ENCODE results near the gene MSRB1.
A peak's percentile ranks its signal among the peaks of the same experiment; 100 is the strongest.
"Not testable (repeated sequence)": the region's sequence is repeated elsewhere in the genome, so short reads cannot be mapped to it uniquely, and the experiment has no call there.

MSRB1 gene

DNA sequence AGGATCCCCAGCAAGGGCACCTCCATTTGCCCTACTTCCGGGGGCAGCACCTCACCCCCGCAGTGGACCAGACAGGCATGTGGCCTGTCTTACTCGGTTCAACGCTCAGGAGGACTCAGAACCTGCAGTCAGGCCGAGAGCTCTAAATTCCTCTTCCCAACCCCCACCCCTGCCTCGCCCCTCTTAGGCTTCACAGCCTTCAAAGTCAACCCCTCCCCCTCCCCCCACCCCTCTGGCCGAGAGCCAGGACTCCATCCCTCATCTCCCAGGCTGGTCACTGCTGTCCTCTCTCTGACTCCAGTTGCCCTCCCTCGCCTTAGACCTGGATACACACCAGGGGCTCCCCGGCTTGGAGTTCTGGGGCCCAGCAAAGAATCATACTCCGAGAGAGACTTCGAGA, 16.7 kb downstream of the MSRB1 start:
- no peak for TF ChIP-seq CTCF (IDR thresholded peaks at IDR 0.05; ENCODE audit: low read depth, low read length)
- H3K36me3 ChIP-seq: no peaks in the 10 kb centered on the region
- no peaks in the 10 kb centered on the region; the same call in 1 of the 2 replicates for H3K9me3 ChIP-seq
- H3K4me3 ChIP-seq (ENCODE audit: low read depth, low read length): no peak overlapping the region
- H3K27me3 ChIP-seq: peaks cover 10% of the 10 kb centered on the region
- DNase-seq: no peak
- no peaks in the 10 kb centered on the region for H3K4me1 ChIP-seq

DNA sequence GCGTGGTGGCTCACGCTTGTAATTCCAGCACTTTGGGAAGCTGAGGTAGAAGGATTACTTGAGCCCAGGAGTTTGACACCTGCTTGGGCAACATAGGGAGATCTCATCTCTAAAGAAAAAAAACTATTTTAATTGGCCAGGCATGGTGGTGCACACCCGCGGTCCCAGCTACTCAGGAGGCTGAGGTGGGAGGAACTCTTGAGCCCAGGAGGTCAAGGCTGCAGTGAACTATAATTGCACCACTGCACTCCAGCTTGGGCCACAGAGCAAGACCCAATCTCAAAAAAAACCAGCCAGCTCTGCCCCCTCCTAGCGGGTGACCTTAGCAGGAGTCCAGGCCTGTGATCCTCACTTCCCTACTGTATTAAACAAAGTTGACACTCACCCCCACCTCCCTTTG, 18.9 kb downstream of the MSRB1 start:
- H3K4me3 ChIP-seq (ENCODE audit: low read depth, low read length): no peak overlapping the region
- no peaks in the 10 kb centered on the region for H3K36me3 ChIP-seq
- H3K4me1 ChIP-seq: no peaks in the 10 kb centered on the region
- H3K9me3 ChIP-seq: no peaks in the 10 kb centered on the region; the same call in 1 of the 2 replicates
- DNase-seq: no peak
- H3K27me3 ChIP-seq: peaks cover 29% of the 10 kb centered on the region
- TF ChIP-seq CTCF (IDR thresholded peaks at IDR 0.05; ENCODE audit: low read depth, low read length): no peak

DNA sequence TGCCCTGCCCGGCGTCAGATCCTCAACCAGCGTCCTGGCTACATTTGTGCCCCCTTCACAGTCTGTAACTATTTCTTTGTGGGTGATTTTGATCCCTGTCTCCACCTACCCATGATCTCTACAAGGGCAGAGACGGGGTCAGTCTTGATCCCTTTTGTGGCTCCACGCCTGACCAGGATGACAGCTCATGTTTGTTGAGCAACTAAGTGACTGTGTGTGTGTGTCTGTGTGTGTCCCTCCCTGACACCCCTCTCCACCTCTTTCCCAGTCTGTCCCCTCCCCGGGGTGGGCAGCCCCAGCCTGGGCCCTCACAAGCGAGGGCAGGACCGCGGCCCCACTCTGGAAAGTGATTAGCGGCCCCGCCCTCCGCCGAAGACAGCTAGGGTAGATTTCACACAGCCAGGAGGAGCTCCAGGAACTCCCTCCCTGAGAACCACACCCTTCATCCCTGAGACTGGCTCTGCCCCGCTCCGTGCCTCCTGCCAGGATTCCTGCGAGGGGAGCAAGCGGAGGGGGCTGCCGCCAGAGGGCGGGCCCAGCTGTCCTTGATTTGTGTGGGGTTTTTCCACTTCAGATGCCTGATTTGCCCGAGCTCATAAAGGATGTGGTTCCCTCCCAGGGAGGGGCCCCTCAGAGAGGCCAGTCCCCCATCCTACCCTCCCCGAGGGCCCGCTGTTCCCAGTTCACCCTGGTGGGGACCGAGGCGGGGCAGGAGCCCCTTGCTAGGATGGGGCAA, 19.5 kb downstream of the MSRB1 start:
- Histone ChIP-seq H3K4me3 (ENCODE audit: low read depth, low read length) (no peak overlapping the region), H3K27me3 (peaks cover 35% of the 10 kb centered on the region)
- DNase-seq: peak; percentile 60

DNA sequence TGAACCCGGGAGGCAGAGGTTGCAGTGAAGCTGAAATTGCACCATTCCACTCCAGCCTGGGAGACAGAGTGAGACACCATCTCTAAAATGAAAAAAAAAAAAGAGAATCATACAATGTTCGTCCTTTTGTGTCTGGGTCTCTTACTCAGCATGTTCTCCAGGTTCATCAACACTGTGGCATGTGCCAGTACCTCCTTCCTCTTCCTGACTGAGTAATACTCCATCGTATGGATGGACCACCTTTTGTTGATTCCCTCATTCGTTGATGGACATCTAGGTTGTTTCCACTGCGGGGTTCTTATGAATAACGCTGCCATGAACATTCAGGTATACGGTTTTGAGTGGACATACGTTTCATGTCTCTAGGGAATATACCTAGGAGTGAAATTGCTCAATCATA, 20.6 kb downstream of the MSRB1 start:
- DNase-seq: no peak
- Histone ChIP-seq H3K27me3 (peaks cover 45% of the 10 kb centered on the region), H3K4me1 (no peaks in the 10 kb centered on the region), H3K9me3 (no peaks in the 10 kb centered on the region; the same call in 1 of the 2 replicates), H3K4me3 (ENCODE audit: low read depth, low read length) (no peak overlapping the region), H3K36me3 (no peaks in the 10 kb centered on the region)
- no peak for TF ChIP-seq CTCF (IDR thresholded peaks at IDR 0.05; ENCODE audit: low read depth, low read length)

More for the DNA sequence above, 19.5 kb downstream of the MSRB1 start:
- peak; percentile 43 for TF ChIP-seq CTCF (IDR thresholded peaks at IDR 0.05; ENCODE audit: low read depth, low read length)
- Histone ChIP-seq H3K36me3 (no peaks in the 10 kb centered on the region), H3K4me1 (no peaks in the 10 kb centered on the region), H3K9me3 (no peaks in the 10 kb centered on the region; the same call in 1 of the 2 replicates)

DNA sequence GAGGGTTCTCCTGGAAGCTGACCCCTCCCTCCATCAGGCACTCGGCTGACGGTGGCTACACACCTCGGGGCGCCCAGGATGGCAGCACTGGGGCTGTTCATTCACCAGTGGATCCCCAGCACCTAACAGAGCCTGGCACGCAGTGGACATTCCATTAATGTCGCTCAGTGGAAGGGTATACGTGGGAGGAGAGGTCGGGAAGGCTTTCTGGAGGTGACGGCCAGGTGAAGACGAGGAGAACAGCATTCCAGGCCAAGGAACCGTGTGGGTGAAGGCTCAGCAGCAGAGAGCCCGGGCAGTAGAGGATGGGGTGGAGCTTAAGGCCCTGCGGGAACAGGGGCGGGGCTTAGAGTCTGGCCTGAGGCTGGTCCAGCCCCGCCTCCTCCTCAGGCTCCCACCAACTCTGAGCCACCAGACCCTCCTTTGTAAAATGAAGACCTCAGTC, 22.2 kb downstream of the MSRB1 start:
- Histone ChIP-seq H3K36me3 (no peaks in the 10 kb centered on the region), H3K4me1 (no peaks in the 10 kb centered on the region), H3K4me3 (ENCODE audit: low read depth, low read length) (no peak overlapping the region), H3K9me3 (no peaks in the 10 kb centered on the region; the same call in 1 of the 2 replicates), H3K27me3 (peaks cover 57% of the 10 kb centered on the region)
- TF ChIP-seq CTCF (IDR thresholded peaks at IDR 0.05; ENCODE audit: low read depth, low read length): no peak
- peak; percentile 66 for DNase-seq

DNA sequence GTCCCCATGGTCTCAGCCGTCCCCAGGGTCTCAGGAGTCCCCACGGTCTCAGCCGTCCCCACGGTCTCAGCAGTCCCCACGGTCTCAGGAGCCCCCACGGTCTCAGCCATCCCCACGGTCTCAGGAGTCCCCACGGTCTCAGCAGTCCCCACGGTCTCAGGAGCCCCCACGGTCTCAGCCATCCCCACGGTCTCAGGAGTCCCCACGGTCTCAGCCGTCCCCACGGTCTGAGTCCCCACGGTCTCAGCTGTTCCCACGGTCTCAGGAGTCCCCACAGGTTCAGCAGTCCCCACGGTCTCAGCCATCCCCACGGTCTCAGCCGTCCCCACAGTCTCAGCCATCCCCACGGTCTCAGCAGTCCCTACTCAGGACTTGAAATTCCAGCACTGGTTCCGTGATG, 22.9 kb downstream of the MSRB1 start:
- peaks cover 59% of the 10 kb centered on the region for H3K27me3 ChIP-seq
- not testable (repeated sequence) for H3K36me3 ChIP-seq; DNase-seq; H3K4me1 ChIP-seq; H3K4me3 ChIP-seq (ENCODE audit: low read depth, low read length); H3K9me3 ChIP-seq
